Pulmonary artery endothelial cell (primary cell): Measurements from ENCODE around the gene NME3. TPM values are rescaled to one million over a fixed set of nuclear protein-coding genes. Genes with fewer than 3 reads are reported as not detected.

Experiments
- DNase-seq: peaks from one replicate; pipeline ENCODE4 v3.0.0-alpha.2; 2011; ENCODE audit warnings: low read depth, low spot score
- total RNA-seq: library from RNA; depleted of rRNA; stranded (reverse); fragments of >200 nt; gene quantifications from 2 replicates; pipeline ENCODE4 v1.2.3, GENCODE V29; 2014

Gene NME3
- total RNA-seq, 1 donor from 2014 or later, result 53.0 TPM

DNA sequence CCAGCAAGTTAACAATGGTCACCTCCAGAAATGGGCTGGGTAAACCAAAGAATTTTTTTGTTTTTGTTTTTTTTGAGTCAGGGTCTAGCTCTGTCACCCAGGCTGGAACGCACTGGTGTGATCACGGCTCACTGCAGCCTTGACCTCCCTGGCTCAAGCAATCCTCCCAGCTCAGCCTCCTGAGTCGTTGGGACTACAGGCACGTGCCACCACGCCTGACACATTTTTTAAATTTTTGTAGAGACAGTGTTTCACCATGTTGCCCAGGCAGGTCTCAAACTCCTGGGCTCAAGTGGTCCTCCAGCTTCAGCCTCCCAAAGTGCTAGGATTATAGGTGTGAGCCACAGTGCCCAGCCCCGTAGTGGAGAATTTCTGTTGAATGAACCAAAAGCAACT, 9.3 kb upstream of the NME3 start:
- no peak for DNase-seq

DNA sequence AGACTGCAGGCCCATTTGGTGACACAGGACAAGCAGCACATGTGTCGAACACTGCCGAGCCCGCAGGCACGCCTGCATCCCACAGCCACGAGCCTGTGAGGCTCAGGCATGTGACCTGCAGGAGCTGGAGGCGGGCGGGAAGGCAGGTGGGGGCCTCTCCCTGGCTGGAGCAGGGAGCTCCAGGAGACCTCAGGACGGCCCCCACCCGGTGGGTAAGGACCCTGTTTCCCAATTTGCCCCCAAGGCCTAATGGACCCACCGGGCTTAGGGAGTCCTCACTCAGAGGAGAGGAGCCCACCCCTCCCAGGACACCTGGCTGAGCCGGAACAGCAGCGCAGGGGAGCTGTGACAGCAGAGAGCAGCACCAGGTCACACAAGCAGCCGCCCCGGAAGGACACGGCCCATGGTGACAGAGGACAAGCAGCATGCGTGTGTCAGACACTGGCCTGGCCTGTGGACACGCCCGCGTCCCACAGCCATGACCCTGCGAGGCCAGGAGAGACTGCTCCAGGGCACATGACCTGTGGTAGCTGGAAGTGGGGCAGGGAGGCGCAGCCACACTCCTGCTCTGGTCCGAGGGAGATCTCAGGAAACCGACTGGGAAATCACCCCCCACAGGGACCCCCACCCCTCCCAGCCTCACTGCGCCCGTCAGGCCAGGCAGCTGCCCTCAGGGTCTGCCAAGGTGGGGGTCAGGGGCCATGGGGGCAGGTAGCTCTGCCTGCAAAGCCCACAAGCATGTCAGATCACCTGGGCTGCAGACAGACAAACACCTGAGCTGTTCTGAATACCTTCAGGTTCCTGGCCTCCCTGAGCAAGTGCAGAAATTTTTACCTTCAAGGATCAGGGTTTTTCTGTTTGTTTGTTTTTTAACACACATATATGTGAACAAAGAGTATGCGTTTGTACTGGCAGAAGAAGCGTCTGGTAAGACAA, 8.7 kb upstream of the NME3 start:
- no peak for DNase-seq

DNA sequence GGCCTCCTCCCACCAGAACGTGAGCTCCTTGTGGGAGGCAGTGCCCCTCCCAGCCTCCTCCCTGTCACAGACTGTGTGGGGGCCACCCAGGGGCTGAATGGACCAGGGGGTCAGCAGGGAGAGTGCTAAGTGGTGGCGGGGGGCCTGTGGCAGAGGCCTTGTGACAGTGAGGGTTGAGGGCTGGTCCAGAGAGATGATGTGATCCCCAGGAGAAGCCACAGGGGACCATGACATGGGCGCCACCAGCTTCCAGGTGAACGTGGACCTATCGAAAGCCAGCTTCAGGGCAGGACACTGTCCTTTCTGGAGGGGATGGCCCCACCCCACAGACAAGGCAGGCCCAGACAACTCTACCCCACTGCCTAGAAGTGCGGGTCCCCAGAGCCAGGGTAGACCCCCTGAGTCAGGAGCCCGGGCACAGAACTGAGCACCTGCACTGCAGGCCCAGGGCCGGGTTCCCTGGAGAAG, 7.9 kb upstream of the NME3 start:
- no peak for DNase-seq

DNA sequence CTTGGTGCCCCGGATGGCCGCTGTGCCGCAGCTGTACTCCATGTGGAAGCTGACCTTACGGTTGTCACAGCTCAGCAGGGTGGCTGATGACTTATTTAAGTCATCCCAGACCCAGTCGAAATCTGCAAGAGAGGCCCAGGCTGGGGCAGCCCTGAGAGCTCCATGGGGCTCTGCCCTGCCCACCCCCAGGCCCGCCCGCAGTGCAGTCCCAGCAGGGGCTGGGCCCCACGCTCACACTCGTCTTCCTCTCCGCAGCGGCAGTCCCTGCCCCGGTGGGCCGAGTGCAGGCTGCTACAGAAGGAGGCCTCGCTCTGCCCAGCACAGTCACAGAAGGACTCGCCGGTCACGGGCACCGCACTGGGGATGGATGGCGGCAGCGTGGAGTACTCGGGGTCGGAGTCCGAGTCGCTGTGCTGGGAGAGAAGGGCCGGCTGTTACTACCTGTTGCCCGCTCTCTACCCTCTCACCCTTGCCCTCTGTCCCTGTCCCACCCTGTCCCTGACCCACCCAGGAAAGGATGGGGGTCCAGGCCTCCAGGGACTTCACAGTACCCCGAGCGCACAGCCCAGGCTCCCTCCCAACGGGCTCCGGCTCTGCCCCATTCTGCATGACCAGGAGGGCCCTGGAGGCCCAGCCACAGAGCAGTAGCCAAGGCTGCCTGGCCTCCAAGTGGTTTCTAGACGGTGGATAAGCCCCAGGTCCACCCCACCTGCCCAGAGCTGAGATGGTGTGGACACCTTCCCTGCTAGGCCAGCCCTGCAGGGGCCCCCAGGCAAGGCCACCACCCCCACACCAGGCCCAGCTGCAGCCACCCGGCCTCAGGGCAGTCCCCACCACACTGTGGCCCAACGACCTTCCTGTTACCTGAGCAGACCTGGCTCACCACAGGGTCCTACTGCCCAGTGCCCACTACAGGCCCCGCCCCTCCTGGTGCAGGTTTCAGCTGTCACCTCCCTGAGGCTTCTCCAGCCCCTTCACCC, 7.1 kb upstream of the NME3 start:
- DNase-seq, result no peak

DNA sequence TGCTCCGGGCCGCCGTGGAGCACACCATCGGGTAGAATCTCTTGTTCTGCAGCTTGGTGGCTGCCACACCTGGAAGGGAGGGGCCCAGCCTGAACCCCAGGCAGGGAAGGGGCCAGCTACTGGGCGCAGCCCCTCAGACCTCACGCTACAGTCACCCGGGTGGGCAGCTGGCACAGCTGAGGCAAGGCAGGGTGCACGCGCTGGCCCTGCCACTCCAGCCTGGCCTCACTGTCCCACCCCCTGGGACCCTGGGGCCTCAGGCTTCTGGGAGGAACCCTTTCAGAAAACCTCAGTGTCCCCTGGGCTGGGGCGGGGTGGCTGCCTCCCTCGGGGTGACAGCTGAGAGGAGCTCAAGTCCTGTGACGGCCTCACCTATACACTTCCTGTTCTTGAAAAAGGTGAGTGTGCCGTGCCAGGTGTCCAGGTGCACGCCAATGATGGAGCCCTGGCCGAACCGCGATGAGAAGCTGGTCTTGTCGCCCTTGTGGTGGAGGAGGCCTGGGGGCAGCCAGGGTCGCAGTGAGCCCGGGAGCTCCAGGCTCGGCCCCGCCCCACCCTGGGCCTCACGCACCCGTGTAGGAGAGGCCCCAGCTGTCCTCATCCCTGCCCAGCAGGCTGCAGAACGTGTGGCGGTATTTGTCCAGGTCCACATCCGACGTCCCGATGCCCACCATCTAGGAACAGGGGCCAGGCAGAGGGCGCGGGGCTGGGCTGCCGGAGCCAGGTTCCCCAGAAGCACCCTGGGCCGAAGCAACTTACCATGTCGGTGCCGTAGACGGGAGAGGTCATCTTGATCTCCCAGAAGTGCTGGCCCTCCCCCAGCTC, 6.2 kb upstream of the NME3 start:
- no peak for DNase-seq

DNA sequence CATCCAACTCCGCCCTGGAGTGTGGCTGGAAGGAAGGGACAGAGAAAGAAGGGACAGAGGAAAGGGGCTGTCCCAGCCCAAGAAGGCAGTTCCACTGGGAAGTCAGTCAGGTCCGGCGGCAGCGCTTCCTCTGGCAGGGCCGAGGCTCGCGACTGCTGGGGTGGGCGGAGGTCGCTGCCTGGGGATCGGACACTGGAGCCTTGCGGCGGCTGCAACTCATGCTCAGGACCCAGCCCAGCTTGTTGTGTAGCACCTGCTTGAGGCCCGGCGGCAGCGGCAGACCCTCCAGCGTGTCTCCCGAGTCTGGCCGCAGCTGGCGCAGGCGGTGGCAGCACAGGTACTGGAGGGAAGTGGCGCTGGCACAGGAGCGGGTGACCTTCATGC, 5.6 kb upstream of the NME3 start:
- no peak for DNase-seq

DNA sequence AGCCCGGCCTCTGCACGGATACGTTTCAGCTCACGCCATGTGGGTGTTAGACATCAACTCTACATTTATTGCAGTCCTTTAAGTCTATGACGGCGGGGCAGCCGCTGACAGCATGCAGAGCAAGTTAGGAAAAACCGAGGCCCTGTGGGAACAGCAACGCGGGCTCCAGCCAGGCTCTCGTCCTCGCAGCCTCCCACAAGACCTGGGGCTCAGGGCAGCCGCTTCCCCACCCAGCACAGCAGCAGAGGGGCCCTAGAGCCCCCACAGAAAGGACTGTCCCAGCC, 5.3 kb upstream of the NME3 start:
- no peak for DNase-seq

DNA sequence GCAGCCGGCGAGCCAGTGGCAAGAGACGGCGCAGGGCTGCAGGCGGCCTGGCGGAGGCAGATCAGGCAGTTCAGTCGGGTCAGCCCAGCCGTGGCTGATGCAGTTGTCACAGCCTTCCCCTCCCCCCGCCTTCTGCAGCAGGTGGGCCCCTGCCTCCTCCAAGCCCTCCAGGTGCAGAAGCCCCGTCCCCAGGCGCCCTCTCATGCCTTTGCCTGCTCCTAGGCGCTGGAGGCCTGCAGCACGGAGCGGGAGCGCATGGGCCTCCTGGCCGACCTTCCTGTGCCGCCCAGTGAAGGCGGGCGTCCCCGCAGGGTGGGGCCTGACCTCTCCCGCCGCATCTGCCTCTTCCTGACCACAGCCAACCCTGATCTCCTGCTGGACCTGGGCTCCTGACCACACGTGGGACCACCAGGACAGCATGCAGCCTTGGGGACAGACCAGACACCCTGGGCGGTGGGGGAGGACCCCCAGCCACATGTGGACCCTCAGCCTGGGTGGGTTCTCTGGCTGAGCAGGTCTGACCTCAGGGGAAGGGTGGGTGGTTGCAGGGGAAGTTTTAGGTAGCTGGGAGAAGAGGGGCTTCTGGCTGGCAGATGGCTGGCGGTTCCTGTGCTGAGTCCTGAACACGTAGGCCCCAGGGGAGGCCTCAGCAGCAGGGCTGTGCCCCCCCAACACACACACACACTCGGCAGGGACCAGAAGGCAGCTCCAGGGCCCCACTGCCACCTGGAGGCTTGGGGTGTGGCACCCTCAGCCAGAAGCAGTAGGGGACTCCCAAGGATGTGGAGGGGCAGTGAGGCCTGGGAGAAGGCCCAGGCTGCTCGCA, 4.7 kb upstream of the NME3 start:
- DNase-seq, result no peak

DNA sequence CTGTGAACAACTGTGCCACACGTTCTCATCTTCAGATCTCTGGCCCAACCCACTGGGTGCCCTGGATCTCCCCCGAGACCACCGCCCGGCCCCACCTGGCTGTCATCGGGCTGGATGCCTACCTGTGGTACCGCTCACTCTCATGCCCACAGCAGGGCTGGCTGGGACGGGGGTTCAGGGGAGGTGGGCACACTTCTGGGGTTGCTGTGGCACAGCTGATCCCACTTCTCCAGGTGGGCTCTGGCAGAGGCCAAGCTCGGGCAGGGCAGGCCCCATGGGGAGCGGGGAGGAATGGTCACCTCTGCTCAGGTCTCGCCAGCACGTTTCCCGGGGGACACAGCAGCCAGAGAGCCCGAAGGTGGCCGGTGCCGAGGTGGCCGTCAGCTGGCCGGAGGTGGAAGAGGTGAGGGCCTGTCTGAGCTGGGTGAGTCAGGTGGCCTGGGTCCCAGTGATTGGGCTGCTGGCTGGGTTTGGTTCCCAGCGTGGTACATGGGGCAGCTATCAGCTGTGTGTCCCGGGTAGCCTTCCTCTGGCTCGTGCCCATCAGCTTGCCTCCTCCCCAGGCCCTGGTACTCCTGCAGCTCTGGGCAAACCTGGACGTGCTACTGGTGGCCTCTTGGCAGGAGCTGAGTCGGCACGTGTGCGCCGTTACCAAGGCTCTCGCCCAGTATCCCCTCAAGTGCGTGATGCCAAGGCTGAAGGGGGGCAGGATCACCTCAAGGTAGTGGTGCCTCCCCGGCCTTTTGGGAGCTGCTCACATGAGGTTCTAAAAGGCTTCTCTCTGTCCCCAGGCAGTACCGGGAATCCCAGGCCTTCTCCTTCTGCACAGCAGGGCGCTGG, 3.9 kb upstream of the NME3 start:
- DNase-seq, result no peak

DNA sequence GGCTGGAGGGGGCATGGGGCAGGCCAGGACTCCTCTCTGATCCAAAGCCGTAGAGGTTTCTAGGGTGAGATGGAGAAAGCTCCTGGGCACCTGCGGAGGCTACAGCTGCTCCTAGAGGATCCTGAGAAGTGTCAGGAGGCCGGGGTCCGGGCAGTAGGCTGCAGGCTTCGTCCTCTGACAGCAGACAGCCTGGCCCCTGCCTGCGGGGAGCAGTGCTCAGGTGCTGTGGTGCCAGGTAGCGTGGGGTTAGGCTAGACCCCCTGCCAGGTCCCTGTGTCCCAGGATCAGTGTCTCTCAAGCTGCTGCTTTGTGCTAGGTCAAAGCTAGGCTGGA, 3.1 kb upstream of the NME3 start:
- no peak for DNase-seq

DNA sequence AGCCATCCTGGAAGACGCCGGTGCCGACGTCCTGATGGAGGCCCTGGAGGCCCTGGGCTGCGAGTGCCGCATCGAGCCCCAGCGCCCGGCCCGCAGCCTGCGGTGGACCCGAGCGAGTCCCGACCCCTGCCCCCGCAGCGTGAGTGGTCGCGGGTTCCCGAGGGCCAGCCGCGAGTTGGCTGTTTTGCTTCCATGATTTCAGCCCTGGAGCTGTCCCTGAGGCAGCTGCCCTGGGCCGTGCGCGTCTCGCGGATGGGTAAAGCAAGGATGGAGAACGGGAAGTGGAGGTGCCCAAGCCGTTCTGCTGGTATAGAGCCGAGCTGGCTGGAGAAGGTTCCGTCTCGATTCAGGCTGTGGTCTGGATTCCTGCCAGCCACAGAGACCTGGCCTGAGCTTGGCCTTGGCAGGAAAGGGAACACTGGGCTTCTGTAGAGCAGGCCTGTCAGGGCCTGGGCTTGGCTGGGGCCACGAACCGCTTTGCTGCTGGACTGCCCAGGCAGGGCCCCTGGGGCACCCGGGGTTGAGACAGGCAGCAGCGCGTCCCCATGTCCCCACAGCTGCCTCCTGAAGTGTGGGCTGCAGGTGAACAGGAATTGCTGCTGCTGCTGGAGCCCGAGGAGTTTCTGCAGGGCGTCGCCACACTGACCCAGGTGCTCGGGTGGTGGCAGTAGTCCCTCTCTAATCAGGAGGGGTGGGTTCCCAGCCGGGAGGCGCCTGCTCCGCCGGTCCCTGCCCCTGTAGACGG, 2.5 kb upstream of the NME3 start:
- DNase-seq, result no peak

DNA sequence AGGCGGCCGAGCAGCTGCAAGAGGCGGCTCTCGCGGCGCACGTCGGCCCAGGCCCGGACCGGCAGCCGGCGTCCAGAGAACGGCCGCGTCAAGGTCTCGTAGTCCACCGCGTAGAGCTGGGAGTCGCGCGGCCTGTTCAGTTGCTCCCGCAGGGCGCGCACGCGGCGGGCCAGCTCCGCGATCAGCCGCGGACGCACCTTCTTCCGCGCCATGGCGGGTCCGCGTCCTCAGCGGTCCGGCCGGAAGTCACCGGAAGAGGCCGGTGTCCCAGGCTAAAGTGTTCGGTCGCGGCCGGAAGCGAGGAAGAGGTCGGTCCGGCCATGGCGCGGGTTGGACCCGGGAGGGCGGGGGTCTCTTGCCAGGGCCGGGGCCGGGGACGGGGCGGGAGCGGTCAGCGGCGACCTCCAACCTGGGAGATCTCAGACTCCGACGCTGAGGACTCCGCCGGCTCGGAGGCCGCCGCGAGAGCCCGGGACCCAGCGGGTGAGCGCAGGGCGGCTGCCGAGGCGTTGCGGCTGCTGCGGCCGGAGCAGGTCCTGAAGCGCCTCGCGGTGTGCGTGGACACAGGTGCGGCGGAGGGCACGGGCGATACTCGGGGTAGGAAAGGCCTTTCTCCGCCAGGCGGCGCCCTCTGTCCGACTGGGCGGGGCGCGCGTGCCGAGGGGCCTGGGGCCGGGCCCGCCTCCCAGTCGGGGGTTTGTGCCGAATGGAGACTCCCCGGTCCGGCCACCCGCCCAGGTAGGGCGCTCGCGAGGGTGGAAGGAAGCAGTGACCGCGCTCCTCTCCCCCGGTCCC, 1.8 kb upstream of the NME3 start, which contains the start of gene MRPS34:
Gene MRPS34 (minus strand): TSS at position 227 of the 795 bp plus-strand sequence. CDS start 15 bp downstream, at position 212.
- DNase-seq, result peak; percentile 44

DNA sequence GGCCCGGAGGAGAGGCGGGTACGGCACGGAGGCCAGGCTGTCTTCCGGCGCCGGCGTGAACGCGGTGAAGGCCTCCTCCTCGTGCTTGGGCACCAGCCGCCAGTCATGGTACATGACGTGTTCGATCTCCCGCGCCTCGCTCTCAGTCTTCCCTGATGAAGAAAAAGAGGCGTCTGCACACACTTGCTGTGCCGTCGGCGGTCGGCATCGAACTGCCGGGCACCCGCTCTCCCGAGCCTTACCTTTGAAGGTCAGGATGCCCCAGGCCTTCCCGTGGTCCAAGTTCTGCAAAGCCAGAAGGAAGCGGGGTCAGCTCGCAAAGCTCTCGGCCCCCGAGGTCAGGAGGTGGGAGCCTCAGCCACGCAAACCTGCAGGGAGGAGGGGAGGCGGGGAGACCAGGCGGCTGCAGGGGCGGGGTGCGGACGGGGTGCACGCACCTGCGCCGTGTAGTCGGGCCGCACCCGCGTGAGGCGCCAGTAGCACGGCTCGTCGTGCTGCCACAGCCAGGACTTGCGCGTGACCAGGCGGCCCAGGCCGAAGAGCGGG, 1.1 kb upstream of the NME3 start, which contains the start of gene EME2:
Gene EME2 (plus strand): TSS at position 449 of the 546 bp plus-strand sequence. CDS start 418 bp downstream, outside the sequence.
- no peak for DNase-seq

DNA sequence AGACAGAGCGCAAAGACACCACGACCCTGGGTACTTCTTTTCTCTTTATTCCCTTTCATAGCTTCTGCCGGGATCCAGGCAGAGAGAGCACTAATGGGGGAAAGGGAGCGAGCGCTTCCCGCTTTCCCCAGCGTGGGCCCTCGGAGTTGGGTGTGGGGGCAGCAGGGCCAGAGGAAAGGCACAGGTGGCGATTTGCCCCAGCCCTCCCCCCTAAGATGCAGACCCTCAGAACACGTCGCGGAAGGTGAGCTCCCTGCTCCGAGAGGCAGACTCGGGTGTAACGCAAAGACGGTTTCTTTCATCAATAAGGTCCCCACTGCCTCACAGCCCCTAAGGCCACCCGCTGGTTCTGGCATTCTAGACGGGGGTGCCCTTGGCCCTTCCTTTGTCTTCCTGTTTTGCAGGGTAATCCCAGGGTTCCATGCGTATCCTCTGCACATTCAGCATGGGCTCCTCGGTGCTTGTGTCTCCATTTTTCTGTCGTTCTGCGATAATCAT, 570 bp upstream of the NME3 start:
- no peak for DNase-seq

DNA sequence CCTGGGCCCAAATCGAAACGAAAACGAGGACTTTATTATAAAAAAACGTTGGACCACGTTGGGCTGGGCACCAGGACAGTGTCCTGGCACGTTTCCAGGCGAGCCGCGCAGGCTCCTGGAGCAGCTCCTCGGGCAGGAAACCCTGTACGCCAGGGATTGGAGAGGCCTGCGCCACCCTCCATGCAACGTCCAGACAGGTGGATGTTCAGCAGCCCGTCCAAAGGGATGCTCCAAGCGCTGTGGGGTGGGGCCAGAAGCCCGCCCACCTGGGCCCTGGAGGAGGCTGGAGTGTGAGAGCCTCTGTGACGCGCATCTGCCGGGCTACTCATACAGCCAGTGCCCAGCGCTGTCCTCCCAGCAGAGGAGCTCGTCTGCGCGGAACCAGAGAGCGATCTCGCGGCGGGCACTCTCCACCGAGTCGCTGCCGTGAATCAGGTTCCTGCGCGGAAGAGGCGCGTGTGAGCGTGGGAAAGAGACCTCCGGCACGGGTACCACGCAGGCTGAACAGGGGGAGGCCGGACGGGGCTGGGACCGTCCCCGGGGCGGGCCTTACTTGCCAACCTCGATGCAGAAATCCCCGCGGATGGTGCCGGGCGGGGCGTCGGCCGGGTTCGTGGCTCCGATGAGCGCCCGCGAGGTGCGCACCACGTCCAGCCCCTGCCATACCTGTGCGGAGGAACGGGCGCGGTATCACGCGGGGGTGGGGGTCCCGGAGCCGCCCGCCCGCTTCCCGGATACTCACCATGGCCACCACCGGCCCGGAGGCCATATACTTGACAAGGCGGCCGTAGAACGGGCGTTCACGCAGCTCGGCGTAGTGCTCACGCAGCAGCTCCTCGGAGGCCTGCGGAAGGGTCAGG, 785 bp downstream of the NME3 start:
- DNase-seq, result no peak
